LHCN-M2 (cell line): Measurements from ENCODE around the gene KCNJ2. TPM values are rescaled to one million over a fixed set of nuclear protein-coding genes. Genes with fewer than 3 reads are reported as not detected.

Experiments
- DNase-seq: peaks from one replicate; pipeline ENCODE4 v3.0.0-alpha.2; 2012; ENCODE audit warnings: low read depth
- total RNA-seq: library from RNA; depleted of rRNA; stranded (reverse); fragments of >200 nt; gene quantifications from 2 replicates; pipeline ENCODE4 v1.2.3, GENCODE V29; 2014; rRNA removed

The KCNJ2 gene
- total RNA-seq, 1 experiment from 2014 or later, result 3.6 TPM

DNA sequence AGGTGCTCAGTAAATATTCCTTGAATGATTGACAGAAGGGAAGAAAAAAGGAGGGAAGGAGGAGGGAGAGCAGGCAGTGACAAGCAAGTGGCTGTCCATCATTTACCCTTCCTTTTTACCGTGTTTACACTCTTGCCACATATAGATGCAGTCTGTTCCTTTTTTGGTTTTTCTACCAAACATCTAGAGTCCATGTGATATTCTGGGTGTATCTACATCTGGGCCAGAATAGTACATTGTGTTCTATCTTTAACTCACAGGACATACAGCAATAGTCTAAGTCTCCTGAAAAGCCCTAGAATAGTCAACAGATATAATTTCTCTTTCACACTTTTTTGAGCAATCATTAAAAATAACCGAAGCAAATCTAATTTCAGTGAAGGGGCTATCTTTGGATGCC, 33.5 kb downstream of the KCNJ2 start:
- no peak for DNase-seq

DNA sequence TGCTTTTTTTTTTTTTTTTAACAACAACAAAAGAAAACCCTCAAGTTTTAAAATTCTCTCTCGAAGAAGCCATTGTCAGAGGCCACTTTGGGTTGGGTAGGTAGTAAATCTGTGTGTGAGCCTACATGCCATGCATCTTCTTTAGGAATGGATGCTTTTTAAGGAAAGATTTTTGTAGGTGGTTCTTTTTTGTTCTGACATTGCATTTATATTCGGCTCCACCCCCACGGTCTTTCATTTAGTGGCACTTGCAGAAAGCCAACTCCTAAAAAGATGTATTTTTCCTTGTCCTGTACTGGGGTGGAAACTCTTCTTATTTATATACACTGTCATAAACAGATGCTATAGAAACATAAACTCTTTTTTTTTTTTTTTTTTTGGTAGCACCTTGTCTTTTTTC, 35.1 kb downstream of the KCNJ2 start:
- DNase-seq, result no peak

DNA sequence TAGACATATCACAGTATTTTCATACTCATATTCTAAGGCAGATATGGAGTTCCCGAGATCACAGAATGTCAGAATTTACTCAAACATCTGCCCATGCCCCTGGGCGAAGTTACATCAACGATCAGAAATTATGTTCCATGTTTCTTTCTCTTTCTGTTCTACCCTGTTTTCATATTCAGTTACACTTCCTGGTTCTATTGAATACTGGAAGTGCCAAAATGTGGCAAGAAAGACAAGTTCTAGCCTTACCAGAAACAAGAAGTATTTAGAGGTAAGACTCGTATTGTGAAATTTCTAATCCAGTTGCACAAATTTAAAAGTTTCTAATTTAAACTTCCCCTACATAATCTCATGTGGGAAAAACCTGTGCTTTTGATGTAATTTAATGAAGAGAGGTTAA, 36.1 kb downstream of the KCNJ2 start:
- no peak for DNase-seq

GRCh38 chr17:70206361-70207010, 37.2 kb downstream of the KCNJ2 start:
- no peak for DNase-seq

GRCh38 chr17:70207184-70207583, 37.9 kb downstream of the KCNJ2 start:
- no peak for DNase-seq

- DNase-seq, result no peak
Observed at GRCh38 chr17:70208080-70208794, 38.9 kb downstream of the KCNJ2 start.

GRCh38 chr17:70208825-70209555, 39.7 kb downstream of the KCNJ2 start:
- DNase-seq, result peak; percentile 6

GRCh38 chr17:70215656-70216055, 46.3 kb downstream of the KCNJ2 start:
- no peak for DNase-seq

GRCh38 chr17:70217571-70217970, 48.2 kb downstream of the KCNJ2 start:
- DNase-seq, result no peak

GRCh38 chr17:70225276-70225675, 55.9 kb downstream of the KCNJ2 start:
- DNase-seq, result no peak

Other genes with a start within 250 kb of the KCNJ2 start
- gene KCNJ16, start 94.3 kb upstream of the KCNJ2 start, total RNA-seq, result not detected in 2 replicates